Activated CD4-positive, alpha-beta T cell treated with anti-CD3 and anti-CD28 coated beads for 48 hours (primary cell): Measurements from ENCODE around the gene IRF2BPL.
A peak's percentile ranks its signal among the peaks of the same experiment; 100 is the strongest.

ENCODE experiments used
- DNase-seq: peaks from one replicate; pipeline ENCODE4 v3.0.0-alpha.2; 2020

The IRF2BPL gene

GRCh38 chr14:77028384-77029231, at the start of gene IRF2BPL:
Gene IRF2BPL, minus strand, starts transcription at chr14:77028708. Its CDS starts 916 bp downstream, at chr14:77027792.
- DNase-seq, result peak; percentile 96

- DNase-seq, result no peak
Observed at GRCh38 chr14:77077040-77077439, 48.5 kb upstream of the IRF2BPL start.

GRCh38 chr14:77076113-77076631, 47.7 kb upstream of the IRF2BPL start:
- DNase-seq, result no peak

GRCh38 chr14:77074969-77075368, 46.5 kb upstream of the IRF2BPL start:
- no peak for DNase-seq

- no peak for DNase-seq
Observed at GRCh38 chr14:77071938-77072388, 43.5 kb upstream of the IRF2BPL start.

GRCh38 chr14:77069551-77069950, 41.0 kb upstream of the IRF2BPL start:
- DNase-seq, result no peak

- no peak for DNase-seq
Observed at GRCh38 chr14:77068517-77069200, 40.2 kb upstream of the IRF2BPL start.

- peak; percentile 71 for DNase-seq
Observed at GRCh38 chr14:77067632-77068516, 39.4 kb upstream of the IRF2BPL start.

- DNase-seq, result no peak
Observed at GRCh38 chr14:77066578-77067172, 38.2 kb upstream of the IRF2BPL start.

GRCh38 chr14:77065851-77066577, 37.5 kb upstream of the IRF2BPL start:
- no peak for DNase-seq

- no peak for DNase-seq
Observed at GRCh38 chr14:77064521-77065178, 36.1 kb upstream of the IRF2BPL start.

- DNase-seq, result no peak
Observed at GRCh38 chr14:77063571-77064171, 35.2 kb upstream of the IRF2BPL start.

GRCh38 chr14:77062261-77062660, 33.8 kb upstream of the IRF2BPL start:
- no peak for DNase-seq

- DNase-seq, result no peak
Observed at GRCh38 chr14:77061630-77062257, 33.2 kb upstream of the IRF2BPL start.

GRCh38 chr14:77059276-77059915, 30.9 kb upstream of the IRF2BPL start:
- peak; percentile 44 for DNase-seq

- no peak for DNase-seq
Observed at GRCh38 chr14:77058785-77059184, 30.3 kb upstream of the IRF2BPL start.

GRCh38 chr14:77058117-77058516, 29.6 kb upstream of the IRF2BPL start:
- DNase-seq, result no peak

- DNase-seq, result no peak
Observed at GRCh38 chr14:77055981-77056380, 27.5 kb upstream of the IRF2BPL start.

GRCh38 chr14:77055306-77055705, 26.8 kb upstream of the IRF2BPL start:
- DNase-seq, result no peak
